NK-92 treated with Interleukin-12 subunit alpha and Interleukin-12 subunit beta, amount 100 ng/mL, for 24 hours (cell line): ENCODE data around the gene COPS4.

ENCODE experiments used
- DNase-seq: peaks from one replicate; lab custom pipeline; 2025; lab: John Stamatoyannopoulos, UW

Gene COPS4

DNA sequence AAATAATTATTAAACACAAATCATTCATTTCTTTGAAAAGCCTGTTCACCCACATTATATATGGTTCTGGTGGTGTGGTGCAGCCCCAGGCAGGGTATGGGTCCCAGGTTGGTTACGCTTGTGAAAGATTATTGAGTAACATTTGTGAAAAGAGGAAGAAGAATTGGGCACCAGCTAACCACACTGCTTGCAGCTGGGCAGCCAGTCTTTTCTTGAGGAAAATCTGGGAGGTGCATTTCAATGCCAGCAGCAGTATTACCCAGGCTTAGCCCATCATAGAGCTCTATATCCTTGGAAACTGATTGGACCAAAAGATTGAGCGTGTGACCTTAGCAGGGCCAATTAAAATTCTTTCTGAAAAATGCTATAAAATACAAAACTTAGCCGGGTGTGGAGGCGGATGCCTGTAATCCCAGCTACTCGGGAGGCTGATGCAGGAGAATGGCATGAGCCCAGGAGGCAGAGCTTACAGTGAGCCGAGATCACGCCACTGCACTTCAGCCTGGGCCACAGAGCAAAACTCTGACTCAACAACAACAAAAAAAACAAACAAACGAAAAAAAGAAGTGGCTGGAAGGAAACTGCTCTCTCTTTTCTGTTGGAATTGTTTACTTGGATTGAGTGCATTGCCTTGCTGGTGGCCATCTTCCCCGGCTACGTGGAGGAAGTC is 89.3 kb downstream of the COPS4 start:
- no peak for DNase-seq
